PC-3 (cell line): Measurements from ENCODE around the gene DLG2. TPM values are rescaled to one million over a fixed set of nuclear protein-coding genes. Genes with fewer than 3 reads are reported as not detected.
"Not testable (repeated sequence)": the region's sequence is repeated elsewhere in the genome, so short reads cannot be mapped to it uniquely, and the experiment has no call there.

Source experiments
- ATAC-seq: fragments of 200-7000 bp; cut with Tn5 transposase; 2 replicates; pipeline ENCODE4 v1.9.1; 2020; ENCODE audit warnings: mild to moderate bottlenecking, moderate library complexity
- BruUV-seq: library from RNA; stranded (reverse); fragments of 400-500 nt; replicated peaks from 2 replicates; lab custom pipeline; 2021; lab: Mats Ljungman, UMichigan
- CTCF ChIA-PET: fragments of 300-600 bp; sonication (Branson Sonifier 250); formaldehyde crosslinking; loops from one replicate; lab custom pipeline; 2022; ENCODE audit warnings: antibody characterized with exemption; lab: Charles Lee
- POLR2A ChIA-PET: fragments of 300-600 bp; sonication (Branson Sonifier 250); formaldehyde crosslinking; loops from one replicate; lab custom pipeline; 2022; ENCODE audit warnings: antibody characterized with exemption; ENCODE audit not compliant: unreplicated experiment; lab: Charles Lee
- DNase-seq: peaks from one replicate; pipeline ENCODE4 v3.0.0-alpha.2; 2015
- H2AFZ ChIP-seq: fragments of 300-600 bp; sonication (generic); 2 replicates; pipeline ENCODE4 v1.6.0; 2016; ENCODE audit warnings: antibody characterized with exemption, low read length
- H3F3A ChIP-seq: fragments of 300-600 bp; sonication (generic); one replicate; pipeline ENCODE4 v1.6.0; 2017; ENCODE audit warnings: antibody characterized with exemption, low read length, control low read depth, mild to moderate bottlenecking; ENCODE audit not compliant: unreplicated experiment
- H3K27ac ChIP-seq: fragments of 300-600 bp; sonication (generic); 2 replicates; pipeline ENCODE4 v1.5.1; 2016; ENCODE audit warnings: mild to moderate bottlenecking, low read length
- H3K27me3 ChIP-seq: fragments of 300-600 bp; sonication (generic); 2 replicates; pipeline ENCODE4 v1.6.1; 2016; ENCODE audit warnings: low read length, mixed read lengths
- H3K36me3 ChIP-seq: fragments of 300-600 bp; sonication (generic); 2 replicates; pipeline ENCODE4 v1.6.1; 2016; ENCODE audit warnings: low read depth, mixed run types, low read length, mixed read lengths
- H3K4me1 ChIP-seq: fragments of 300-600 bp; sonication (generic); 2 replicates; pipeline ENCODE4 v1.5.1; 2016; ENCODE audit warnings: low read length; ENCODE audit not compliant: insufficient read depth
- H3K4me2 ChIP-seq: fragments of 300-600 bp; sonication (generic); 2 replicates; pipeline ENCODE4 v1.6.0; 2016; ENCODE audit warnings: low read length
- H3K4me3 ChIP-seq: fragments of 300-600 bp; sonication (generic); 2 replicates; pipeline ENCODE4 v1.5.1; 2016; ENCODE audit warnings: mild to moderate bottlenecking, low read length, mixed read lengths
- H3K79me2 ChIP-seq: fragments of 300-600 bp; sonication (generic); 2 replicates; pipeline ENCODE4 v1.6.1; 2017; ENCODE audit warnings: low read length, mixed read lengths
- H3K9ac ChIP-seq: fragments of 300-600 bp; sonication (generic); 2 replicates; pipeline ENCODE4 v1.6.0; 2016; ENCODE audit warnings: mild to moderate bottlenecking, low read length
- H3K9me2 ChIP-seq: fragments of 300-600 bp; sonication (generic); replicated peaks from 2 replicates; pipeline ENCODE4 v1.6.1; 2016; ENCODE audit warnings: mixed run types, low read length, mixed read lengths
- H3K9me3 ChIP-seq: fragments of 300-600 bp; sonication (generic); 2 replicates; pipeline ENCODE4 v1.6.1; 2016; ENCODE audit warnings: low read length, mixed read lengths
- H4K20me1 ChIP-seq: fragments of 300-600 bp; sonication (generic); 2 replicates; pipeline ENCODE4 v1.6.1; 2016; ENCODE audit warnings: low read length, mixed read lengths
- CTCF ChIP-seq: fragments of 300-600 bp; sonication (generic); conservative IDR thresholded peaks from 2 replicates; pipeline ENCODE4 v1.5.1; 2017; ENCODE audit warnings: antibody characterized with exemption, low read depth, mild to moderate bottlenecking, low read length
- EZH2 ChIP-seq: fragments of 300-600 bp; sonication (generic); IDR thresholded peaks from one replicate; pipeline ENCODE4 v1.6.1; 2017; ENCODE audit warnings: antibody characterized with exemption, mild to moderate bottlenecking, low read length; ENCODE audit not compliant: unreplicated experiment
- EZH2phosphoT487 ChIP-seq: fragments of 300-600 bp; sonication (generic); IDR thresholded peaks from 2 replicates; pipeline ENCODE4 v1.6.1; 2018; ENCODE audit warnings: mild to moderate bottlenecking, antibody characterized with exemption, low read length, borderline replicate concordance
- intact Hi-C: fragments of 100-400 bp; cut with micrococcal nuclease; formaldehyde crosslinking; loops from 2 replicates; pipeline ENCODE4 v1.9.0; 2023
- total RNA-seq: library from RNA; depleted of rRNA; stranded (reverse); fragments of >200 nt; gene quantifications from 2 replicates; pipeline ENCODE4 v1.2.3, GENCODE V29; 2014

The DLG2 gene
- total RNA-seq, 1 experiment from 2014 or later = 0.58 TPM

DNA sequence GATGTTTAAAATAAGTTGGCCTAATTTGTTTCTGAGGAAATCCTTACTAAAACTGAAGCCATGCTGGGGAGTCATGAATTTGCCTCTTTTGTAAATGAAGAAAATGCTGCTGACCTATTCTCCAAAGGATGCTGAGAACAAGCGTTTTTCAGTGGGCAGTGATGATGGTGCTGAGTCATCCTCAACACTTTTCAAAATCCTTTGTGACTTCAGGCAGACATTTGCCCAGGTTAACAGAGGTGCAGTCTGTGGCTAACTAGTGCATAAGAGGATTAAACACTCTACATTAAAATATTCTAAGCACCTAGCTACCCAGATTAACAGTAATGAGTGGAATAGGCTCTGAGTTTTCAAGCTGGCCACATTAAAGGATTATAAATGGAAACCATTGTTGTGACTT is 509.0 kb downstream of the DLG2 start:
- Histone ChIP-seq H3F3A (no peaks in the 10 kb centered on the region), H4K20me1 (no peaks in the 10 kb centered on the region), H2AFZ (peak overlapping the region; percentile 12; the same call in 1 of the 2 replicates), H3K9ac (no peak overlapping the region), H3K9me3 (no peaks in the 10 kb centered on the region), H3K9me2 (no peaks in the 10 kb centered on the region), H3K27me3 (no peaks in the 10 kb centered on the region), H3K79me2 (no peaks in the 10 kb centered on the region), H3K4me3 (no peak overlapping the region), H3K4me2 (no peak overlapping the region), H3K36me3 (no peaks in the 10 kb centered on the region), H3K4me1 (peaks cover 22% of the 10 kb centered on the region), H3K27ac (no peak overlapping the region)
- ChIA-PET POLR2A (no interaction called here), CTCF (no interaction called here)
- BruUV-seq = no TSS peak
- DNase-seq (peak; percentile 9), ATAC-seq (no peak)
- no peak for TF ChIP-seq EZH2
- no peak for TF ChIP-seq CTCF
- no peak for TF ChIP-seq EZH2phosphoT487
- intact Hi-C loops = no loop called here

DNA sequence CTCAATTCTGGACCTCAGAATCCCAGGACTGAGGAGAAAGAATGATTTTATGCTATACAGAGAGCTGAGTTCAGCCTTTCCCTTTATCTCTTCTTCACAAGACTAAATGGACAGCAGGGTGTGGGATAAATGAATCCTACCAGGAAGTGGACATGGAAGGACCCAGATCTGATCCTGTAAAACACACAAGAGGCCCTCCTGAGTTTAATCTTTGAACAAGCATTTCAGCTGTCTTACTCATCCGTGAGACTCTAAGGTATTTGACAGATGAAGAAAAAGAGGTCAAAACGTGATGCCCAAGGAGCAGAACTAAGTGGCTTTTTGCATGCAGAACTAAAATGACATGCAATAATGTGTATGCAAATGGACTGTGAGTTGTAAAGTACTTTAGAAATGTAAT is 511.3 kb downstream of the DLG2 start:
- Histone ChIP-seq H3K9me2 (no peaks in the 10 kb centered on the region), H3K27me3 (no peaks in the 10 kb centered on the region), H3K9me3 (no peaks in the 10 kb centered on the region), H3K9ac (no peak overlapping the region), H3K4me2 (peak overlapping the region; percentile 13; the same call in 1 of the 2 replicates), H3K79me2 (no peaks in the 10 kb centered on the region), H2AFZ (no peak overlapping the region), H3K4me1 (peaks cover 22% of the 10 kb centered on the region), H3K27ac (no peak overlapping the region), H3K36me3 (no peaks in the 10 kb centered on the region), H3K4me3 (no peak overlapping the region), H4K20me1 (no peaks in the 10 kb centered on the region), H3F3A (no peaks in the 10 kb centered on the region)
- DNase-seq (peak; percentile 72), ATAC-seq (peak; percentile 57)
- intact Hi-C loops = no loop called here
- TF ChIP-seq EZH2phosphoT487 (no peak), CTCF (no peak), EZH2 (no peak)
- ChIA-PET CTCF (interaction anchor here (0.6 to 0.7 kb wide), 2 partner anchors 55 to 297 kb away, joined by 5 to 13 read pairs; no protein-coding TSS in a partner anchor), POLR2A (interaction anchor here (0.6 kb wide), 1 partner anchor 344 kb away, joined by 3 read pairs; no protein-coding TSS in a partner anchor)
- BruUV-seq = no TSS peak

DNA sequence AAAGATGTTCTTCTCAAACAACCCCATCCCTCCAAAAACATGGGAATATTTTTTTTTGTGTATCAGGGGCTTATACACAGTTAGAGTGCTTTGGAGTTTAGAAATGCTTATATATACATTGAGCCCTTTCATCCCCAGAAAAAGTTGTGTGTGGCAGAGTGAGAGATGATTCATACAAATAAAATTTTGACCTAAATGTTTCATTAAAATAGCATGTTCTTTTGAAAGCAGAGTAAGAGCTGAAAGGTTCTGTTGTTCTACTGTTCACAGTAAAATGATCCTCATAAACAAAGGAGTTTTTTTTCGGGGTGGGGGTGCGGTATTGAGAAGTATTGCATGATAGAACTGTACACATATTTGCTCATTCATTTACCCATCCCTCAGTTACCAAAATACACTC is 512.4 kb downstream of the DLG2 start:
- CTCF ChIA-PET = interaction anchor here (0.6 kb wide), 1 partner anchor 68 kb away, joined by 3 read pairs; no protein-coding TSS in a partner anchor

GRCh38 chr11:85110246-85110645 is 516.9 kb downstream of the DLG2 start:
- H3K36me3 ChIP-seq, H3K79me2 ChIP-seq, H3K27me3 ChIP-seq, H3K4me3 ChIP-seq, BruUV-seq, H3K9me3 ChIP-seq, H4K20me1 ChIP-seq, DNase-seq, H3K27ac ChIP-seq, H3K9me2 ChIP-seq, ATAC-seq, H3K9ac ChIP-seq, CTCF ChIA-PET, H3F3A ChIP-seq, POLR2A ChIA-PET, intact Hi-C loops, H3K4me2 ChIP-seq, H2AFZ ChIP-seq: not testable (repeated sequence)
- peaks cover 14% of the 10 kb centered on the region for H3K4me1 ChIP-seq

More for the DNA sequence above, 512.4 kb downstream of the DLG2 start:
- Histone ChIP-seq H3K4me1 (peaks cover 22% of the 10 kb centered on the region), H3K79me2 (no peaks in the 10 kb centered on the region), H2AFZ (no peak overlapping the region), H4K20me1 (no peaks in the 10 kb centered on the region), H3K4me2 (peak overlapping the region; percentile 13), H3K9me2 (no peaks in the 10 kb centered on the region), H3K4me3 (no peak overlapping the region), H3F3A (no peaks in the 10 kb centered on the region), H3K27ac (no peak overlapping the region), H3K27me3 (no peaks in the 10 kb centered on the region), H3K9ac (no peak overlapping the region), H3K36me3 (no peaks in the 10 kb centered on the region), H3K9me3 (no peaks in the 10 kb centered on the region)
- intact Hi-C loops = loop anchor here (1.0 kb wide), 1 partner anchor 27 kb away; no protein-coding TSS in a partner anchor
- no TSS peak for BruUV-seq
- no peak for TF ChIP-seq EZH2
- POLR2A ChIA-PET = no interaction called here
- peak; percentile 84 for DNase-seq
- peak; percentile 85 for ATAC-seq
